Osteoblast (primary cell): ENCODE results near the gene ABCA4. TPM values are rescaled to one million over a fixed set of nuclear protein-coding genes. Genes with fewer than 3 reads are reported as not detected.
"Not testable (repeated sequence)": the region's sequence is repeated elsewhere in the genome, so short reads cannot be mapped to it uniquely, and the experiment has no call there.

Source experiments
- DNase-seq: peaks from one replicate; pipeline ENCODE4 v3.0.0; 2011; ENCODE audit warnings: low spot score, mixed read lengths; ENCODE audit not compliant: insufficient read length; ENCODE audit errors: missing footprints
- H2AFZ ChIP-seq: 2 replicates; pipeline ENCODE4 v1.6.0; 2011; ENCODE audit warnings: mild to moderate bottlenecking, low read length
- H3K27ac ChIP-seq: 2 replicates; pipeline ENCODE4 v1.5.1; 2011; ENCODE audit warnings: mild to moderate bottlenecking, low read depth, low read length, moderate library complexity
- H3K27me3 ChIP-seq: 2 replicates; pipeline ENCODE4 v1.6.0; 2012; ENCODE audit warnings: mild to moderate bottlenecking, control low read depth, inconsistent platforms, low read length, moderate library complexity; ENCODE audit not compliant: insufficient read depth
- H3K36me3 ChIP-seq: 2 replicates; pipeline ENCODE4 v1.5.1; 2011; ENCODE audit warnings: mild to moderate bottlenecking, low read length, control low read depth, moderate library complexity; ENCODE audit not compliant: insufficient read depth
- H3K4me1 ChIP-seq: 2 replicates; pipeline ENCODE4 v1.5.1; 2011; ENCODE audit warnings: mild to moderate bottlenecking, low read length, control low read depth, moderate library complexity; ENCODE audit not compliant: insufficient read depth
- H3K4me2 ChIP-seq: 2 replicates; pipeline ENCODE4 v1.6.0; 2011; ENCODE audit warnings: mild to moderate bottlenecking, low read length; ENCODE audit not compliant: insufficient read depth
- H3K4me3 ChIP-seq: fragments of 200-600 bp; sonication (generic); 3 replicates; pipeline ENCODE4 v1.5.1; 2012; ENCODE audit warnings: mild to moderate bottlenecking, low read length, inconsistent platforms; ENCODE audit not compliant: insufficient read depth
- H3K79me2 ChIP-seq: 2 replicates; pipeline ENCODE4 v1.6.0; 2012; ENCODE audit warnings: mild to moderate bottlenecking, low read length, control low read depth, inconsistent platforms; ENCODE audit not compliant: insufficient read depth
- H3K9me3 ChIP-seq: 2 replicates; pipeline ENCODE4 v1.5.1; 2011; ENCODE audit warnings: low read depth, low read length, control low read depth
- H4K20me1 ChIP-seq: 2 replicates; pipeline ENCODE4 v1.6.0; 2012; ENCODE audit warnings: mild to moderate bottlenecking, low read length, control low read depth; ENCODE audit not compliant: insufficient read depth
- total RNA-seq: library from RNA; depleted of rRNA; stranded (reverse); fragments of >200 nt; gene quantifications from 2 replicates; pipeline ENCODE4 v1.2.3, GENCODE V29; 2012
- TF ChIP-seq, protein P1 (sequence below): IDR thresholded peaks from 2 replicates; pipeline ENCODE4 v1.5.1; 2011; ENCODE audit warnings: mild to moderate bottlenecking, low read depth, low read length, moderate library complexity; ENCODE audit errors: extremely low read depth

Gene ABCA4
- total RNA-seq, 1 donor: 1.1 TPM

DNA sequence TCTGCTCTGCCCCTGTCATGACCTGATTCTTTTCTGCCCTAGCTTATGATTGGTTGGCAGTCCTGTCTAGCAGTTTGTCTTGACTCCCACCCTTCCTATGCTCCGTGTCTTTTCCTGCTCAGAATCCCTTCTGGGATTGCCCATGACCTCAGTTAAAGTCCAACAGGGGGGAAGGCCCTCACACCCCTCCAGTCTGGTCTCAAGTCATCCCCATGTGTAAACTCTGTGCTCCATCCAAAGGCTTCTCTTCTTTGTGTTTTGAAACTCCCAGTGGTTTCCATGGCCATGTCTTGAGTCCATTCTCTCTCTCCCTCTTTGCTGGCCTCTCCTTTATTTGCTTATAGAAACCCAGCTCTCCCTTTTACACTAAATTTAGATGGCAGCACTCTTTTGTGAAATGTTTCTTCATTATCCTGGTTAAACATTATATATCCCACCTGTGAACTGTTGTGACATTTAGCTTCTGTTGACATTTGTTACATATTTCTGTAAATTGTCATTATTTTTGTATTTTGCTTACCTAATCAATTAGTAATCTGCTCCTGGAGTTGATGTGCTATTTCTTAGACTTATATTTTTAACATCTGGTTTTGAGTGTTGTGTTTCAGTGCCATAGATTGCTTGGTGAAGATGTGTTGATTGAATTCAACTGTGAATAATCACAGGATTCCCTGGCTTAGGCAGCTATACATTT lies 162.8 kb downstream of the ABCA4 start:
- TF ChIP-seq, protein P1, sequence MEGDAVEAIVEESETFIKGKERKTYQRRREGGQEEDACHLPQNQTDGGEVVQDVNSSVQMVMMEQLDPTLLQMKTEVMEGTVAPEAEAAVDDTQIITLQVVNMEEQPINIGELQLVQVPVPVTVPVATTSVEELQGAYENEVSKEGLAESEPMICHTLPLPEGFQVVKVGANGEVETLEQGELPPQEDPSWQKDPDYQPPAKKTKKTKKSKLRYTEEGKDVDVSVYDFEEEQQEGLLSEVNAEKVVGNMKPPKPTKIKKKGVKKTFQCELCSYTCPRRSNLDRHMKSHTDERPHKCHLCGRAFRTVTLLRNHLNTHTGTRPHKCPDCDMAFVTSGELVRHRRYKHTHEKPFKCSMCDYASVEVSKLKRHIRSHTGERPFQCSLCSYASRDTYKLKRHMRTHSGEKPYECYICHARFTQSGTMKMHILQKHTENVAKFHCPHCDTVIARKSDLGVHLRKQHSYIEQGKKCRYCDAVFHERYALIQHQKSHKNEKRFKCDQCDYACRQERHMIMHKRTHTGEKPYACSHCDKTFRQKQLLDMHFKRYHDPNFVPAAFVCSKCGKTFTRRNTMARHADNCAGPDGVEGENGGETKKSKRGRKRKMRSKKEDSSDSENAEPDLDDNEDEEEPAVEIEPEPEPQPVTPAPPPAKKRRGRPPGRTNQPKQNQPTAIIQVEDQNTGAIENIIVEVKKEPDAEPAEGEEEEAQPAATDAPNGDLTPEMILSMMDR: no peak
- Histone ChIP-seq H3K79me2 (no peaks in the 10 kb centered on the region), H2AFZ (no peak overlapping the region), H3K27me3 (no peaks in the 10 kb centered on the region), H3K4me1 (peaks cover 13% of the 10 kb centered on the region), H3K4me2 (no peak overlapping the region), H3K9me3 (peaks cover 5% of the 10 kb centered on the region), H4K20me1 (no peaks in the 10 kb centered on the region), H3K36me3 (no peaks in the 10 kb centered on the region), H3K4me3 (no peak overlapping the region), H3K27ac (no peak overlapping the region)
- DNase-seq: no peak

DNA sequence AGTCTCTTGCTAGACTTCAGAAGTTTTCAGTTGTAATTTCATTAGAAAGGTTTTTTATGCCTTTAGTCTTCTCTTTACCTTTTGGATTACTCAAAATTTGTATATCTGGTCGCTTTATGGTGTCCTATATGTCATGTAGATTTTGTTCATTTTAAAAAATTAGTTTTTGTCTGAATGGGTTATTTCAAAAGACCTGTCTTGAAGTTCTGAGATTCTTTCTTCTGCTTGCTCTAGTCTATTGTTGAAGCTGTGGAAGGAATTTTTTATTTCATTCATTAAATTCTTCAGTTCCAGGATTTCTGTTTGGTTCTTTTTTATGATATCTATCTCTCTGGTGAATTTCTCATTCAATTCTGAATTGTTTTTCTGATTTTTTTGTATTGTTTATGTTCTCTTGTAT lies 165.2 kb downstream of the ABCA4 start:
- Histone ChIP-seq H4K20me1 (no peaks in the 10 kb centered on the region), H3K4me1 (peaks cover 3% of the 10 kb centered on the region), H3K4me3 (no peak overlapping the region), H3K27me3 (no peaks in the 10 kb centered on the region), H3K4me2 (no peak overlapping the region), H3K27ac (no peak overlapping the region), H3K36me3 (no peaks in the 10 kb centered on the region), H2AFZ (no peak overlapping the region), H3K79me2 (no peaks in the 10 kb centered on the region), H3K9me3 (peaks cover 5% of the 10 kb centered on the region)
- no peak for DNase-seq
- TF ChIP-seq, protein P1: no peak

DNA sequence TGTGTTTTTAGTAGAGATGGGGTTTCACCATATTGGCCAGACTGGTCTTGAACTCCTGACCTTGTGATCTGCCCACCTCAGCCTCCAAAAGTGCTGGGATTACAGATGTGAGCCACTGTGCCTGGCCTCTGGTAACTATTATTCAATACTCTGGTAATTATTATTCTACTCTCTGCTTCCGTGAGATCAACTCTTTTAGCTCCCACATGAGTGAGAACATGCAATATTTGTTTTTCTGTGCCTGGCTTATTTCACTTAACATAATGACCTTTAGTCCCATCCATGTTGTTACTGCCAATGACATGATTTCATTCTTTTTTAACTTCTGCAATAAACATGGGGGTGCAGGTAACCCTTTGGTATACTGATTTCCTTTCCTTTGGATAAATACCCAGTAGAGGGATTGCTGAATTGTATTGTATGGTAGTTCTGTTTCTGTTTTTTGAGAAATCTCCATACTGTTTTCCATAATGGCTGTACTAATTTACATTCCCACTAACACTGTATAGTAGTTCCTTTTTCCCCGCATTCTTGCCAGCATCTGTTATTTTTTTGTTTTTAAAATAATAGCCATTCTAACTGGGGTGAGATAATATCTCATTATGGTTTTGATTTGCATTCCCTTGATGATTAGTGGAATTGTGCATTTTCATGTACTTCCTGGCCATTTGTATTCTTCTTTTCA lies 173.8 kb downstream of the ABCA4 start:
- peaks cover 26% of the 10 kb centered on the region for H3K27me3 ChIP-seq
- not testable (repeated sequence) for H3K4me1 ChIP-seq, H3K36me3 ChIP-seq, H3K4me3 ChIP-seq, H2AFZ ChIP-seq, H3K79me2 ChIP-seq, H4K20me1 ChIP-seq, H3K27ac ChIP-seq, H3K4me2 ChIP-seq, H3K9me3 ChIP-seq, DNase-seq

Other genes with a start within 250 kb of the ABCA4 start
- 23.5 and 25.3 TPM in 2 replicates for gene DNTTIP2, start 241.9 kb downstream of the ABCA4 start, total RNA-seq
- gene GCLM, start 211.7 kb downstream of the ABCA4 start, total RNA-seq: 23.0 and 27.5 TPM in 2 replicates
- gene ARHGAP29, start 116.4 kb upstream of the ABCA4 start, total RNA-seq: 13.3 and 17.0 TPM in 2 replicates